LNCAP (cell line): ENCODE results near the gene FABP7.

Source experiments
- CTCF ChIP-seq: fragments of 450-650 bp; IDR thresholded peaks from 2 replicates; pipeline ENCODE4 v1.5.1; 2017; ENCODE audit warnings: mild to moderate bottlenecking

Gene FABP7

GRCh38 chr6:122770835-122771601 is 8.5 kb upstream of the FABP7 start:
- peak; percentile 49; the same call in 1 of the 2 replicates for TF ChIP-seq CTCF

- TF ChIP-seq CTCF = no peak
Measured at GRCh38 chr6:122772724-122773415, 6.6 kb upstream of the FABP7 start.

- no peak for TF ChIP-seq CTCF
Measured at GRCh38 chr6:122775975-122776374, 3.5 kb upstream of the FABP7 start.

- TF ChIP-seq CTCF = no peak
Measured at GRCh38 chr6:122778302-122778701, 1.2 kb upstream of the FABP7 start.

- TF ChIP-seq CTCF = no peak
Measured at GRCh38 chr6:122778985-122779661, 393 bp upstream of the FABP7 start.

- no peak for TF ChIP-seq CTCF
Measured at GRCh38 chr6:122780114-122780513, 598 bp downstream of the FABP7 start.

GRCh38 chr6:122781716-122782115 is 2.2 kb downstream of the FABP7 start:
- TF ChIP-seq CTCF = no peak
